RPMI8226 (cell line): ENCODE data around the gene HS3ST6.
"Not testable (repeated sequence)": the region's sequence is repeated elsewhere in the genome, so short reads cannot be mapped to it uniquely, and the experiment has no call there.

ENCODE experiments used
- DNase-seq: peaks from one replicate; pipeline ENCODE4 v3.0.0-alpha.2; 2015

HS3ST6 gene

DNA sequence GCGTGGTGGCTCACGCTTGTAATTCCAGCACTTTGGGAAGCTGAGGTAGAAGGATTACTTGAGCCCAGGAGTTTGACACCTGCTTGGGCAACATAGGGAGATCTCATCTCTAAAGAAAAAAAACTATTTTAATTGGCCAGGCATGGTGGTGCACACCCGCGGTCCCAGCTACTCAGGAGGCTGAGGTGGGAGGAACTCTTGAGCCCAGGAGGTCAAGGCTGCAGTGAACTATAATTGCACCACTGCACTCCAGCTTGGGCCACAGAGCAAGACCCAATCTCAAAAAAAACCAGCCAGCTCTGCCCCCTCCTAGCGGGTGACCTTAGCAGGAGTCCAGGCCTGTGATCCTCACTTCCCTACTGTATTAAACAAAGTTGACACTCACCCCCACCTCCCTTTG lies 5.9 kb upstream of the HS3ST6 start:
- no peak for DNase-seq

DNA sequence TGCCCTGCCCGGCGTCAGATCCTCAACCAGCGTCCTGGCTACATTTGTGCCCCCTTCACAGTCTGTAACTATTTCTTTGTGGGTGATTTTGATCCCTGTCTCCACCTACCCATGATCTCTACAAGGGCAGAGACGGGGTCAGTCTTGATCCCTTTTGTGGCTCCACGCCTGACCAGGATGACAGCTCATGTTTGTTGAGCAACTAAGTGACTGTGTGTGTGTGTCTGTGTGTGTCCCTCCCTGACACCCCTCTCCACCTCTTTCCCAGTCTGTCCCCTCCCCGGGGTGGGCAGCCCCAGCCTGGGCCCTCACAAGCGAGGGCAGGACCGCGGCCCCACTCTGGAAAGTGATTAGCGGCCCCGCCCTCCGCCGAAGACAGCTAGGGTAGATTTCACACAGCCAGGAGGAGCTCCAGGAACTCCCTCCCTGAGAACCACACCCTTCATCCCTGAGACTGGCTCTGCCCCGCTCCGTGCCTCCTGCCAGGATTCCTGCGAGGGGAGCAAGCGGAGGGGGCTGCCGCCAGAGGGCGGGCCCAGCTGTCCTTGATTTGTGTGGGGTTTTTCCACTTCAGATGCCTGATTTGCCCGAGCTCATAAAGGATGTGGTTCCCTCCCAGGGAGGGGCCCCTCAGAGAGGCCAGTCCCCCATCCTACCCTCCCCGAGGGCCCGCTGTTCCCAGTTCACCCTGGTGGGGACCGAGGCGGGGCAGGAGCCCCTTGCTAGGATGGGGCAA lies 5.3 kb upstream of the HS3ST6 start:
- DNase-seq: no peak

DNA sequence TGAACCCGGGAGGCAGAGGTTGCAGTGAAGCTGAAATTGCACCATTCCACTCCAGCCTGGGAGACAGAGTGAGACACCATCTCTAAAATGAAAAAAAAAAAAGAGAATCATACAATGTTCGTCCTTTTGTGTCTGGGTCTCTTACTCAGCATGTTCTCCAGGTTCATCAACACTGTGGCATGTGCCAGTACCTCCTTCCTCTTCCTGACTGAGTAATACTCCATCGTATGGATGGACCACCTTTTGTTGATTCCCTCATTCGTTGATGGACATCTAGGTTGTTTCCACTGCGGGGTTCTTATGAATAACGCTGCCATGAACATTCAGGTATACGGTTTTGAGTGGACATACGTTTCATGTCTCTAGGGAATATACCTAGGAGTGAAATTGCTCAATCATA lies 4.1 kb upstream of the HS3ST6 start:
- DNase-seq: no peak

DNA sequence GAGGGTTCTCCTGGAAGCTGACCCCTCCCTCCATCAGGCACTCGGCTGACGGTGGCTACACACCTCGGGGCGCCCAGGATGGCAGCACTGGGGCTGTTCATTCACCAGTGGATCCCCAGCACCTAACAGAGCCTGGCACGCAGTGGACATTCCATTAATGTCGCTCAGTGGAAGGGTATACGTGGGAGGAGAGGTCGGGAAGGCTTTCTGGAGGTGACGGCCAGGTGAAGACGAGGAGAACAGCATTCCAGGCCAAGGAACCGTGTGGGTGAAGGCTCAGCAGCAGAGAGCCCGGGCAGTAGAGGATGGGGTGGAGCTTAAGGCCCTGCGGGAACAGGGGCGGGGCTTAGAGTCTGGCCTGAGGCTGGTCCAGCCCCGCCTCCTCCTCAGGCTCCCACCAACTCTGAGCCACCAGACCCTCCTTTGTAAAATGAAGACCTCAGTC lies 2.5 kb upstream of the HS3ST6 start:
- DNase-seq: peak; percentile 81

DNA sequence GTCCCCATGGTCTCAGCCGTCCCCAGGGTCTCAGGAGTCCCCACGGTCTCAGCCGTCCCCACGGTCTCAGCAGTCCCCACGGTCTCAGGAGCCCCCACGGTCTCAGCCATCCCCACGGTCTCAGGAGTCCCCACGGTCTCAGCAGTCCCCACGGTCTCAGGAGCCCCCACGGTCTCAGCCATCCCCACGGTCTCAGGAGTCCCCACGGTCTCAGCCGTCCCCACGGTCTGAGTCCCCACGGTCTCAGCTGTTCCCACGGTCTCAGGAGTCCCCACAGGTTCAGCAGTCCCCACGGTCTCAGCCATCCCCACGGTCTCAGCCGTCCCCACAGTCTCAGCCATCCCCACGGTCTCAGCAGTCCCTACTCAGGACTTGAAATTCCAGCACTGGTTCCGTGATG lies 1.9 kb upstream of the HS3ST6 start:
- not testable (repeated sequence) for DNase-seq

DNA sequence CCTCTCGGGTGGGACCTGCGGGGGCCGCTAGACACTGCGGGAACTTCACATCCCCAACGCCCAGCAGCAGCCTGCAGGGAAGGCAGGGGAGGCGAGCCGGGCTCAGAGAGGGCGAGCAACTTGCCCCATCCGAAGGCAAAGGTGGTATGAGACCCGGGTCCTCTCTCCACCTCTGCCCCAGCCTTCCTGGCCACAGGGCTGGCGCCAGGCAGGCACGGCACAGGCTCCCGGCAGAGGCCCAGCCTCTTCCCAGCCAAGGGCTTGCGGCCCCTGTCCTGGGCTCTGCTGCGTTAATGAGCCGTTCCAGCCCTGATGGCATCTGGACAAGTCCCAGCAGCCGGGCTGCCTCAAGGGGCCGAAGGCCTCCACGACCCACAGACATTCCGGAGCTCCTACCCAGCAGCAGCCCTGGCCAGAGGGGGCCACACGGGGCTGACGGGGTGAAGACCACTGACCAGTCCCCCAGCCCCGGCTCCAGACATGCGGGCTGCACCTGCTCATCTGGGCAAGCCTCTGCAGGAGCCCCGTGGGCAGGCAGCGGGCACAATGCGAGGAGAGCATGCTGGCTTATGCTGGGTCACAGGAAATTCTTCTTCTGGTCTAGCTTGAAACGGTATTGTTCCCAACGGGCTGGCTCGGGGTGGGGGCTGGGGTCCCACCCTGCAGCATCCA lies 1.2 kb upstream of the HS3ST6 start:
- no peak for DNase-seq

DNA sequence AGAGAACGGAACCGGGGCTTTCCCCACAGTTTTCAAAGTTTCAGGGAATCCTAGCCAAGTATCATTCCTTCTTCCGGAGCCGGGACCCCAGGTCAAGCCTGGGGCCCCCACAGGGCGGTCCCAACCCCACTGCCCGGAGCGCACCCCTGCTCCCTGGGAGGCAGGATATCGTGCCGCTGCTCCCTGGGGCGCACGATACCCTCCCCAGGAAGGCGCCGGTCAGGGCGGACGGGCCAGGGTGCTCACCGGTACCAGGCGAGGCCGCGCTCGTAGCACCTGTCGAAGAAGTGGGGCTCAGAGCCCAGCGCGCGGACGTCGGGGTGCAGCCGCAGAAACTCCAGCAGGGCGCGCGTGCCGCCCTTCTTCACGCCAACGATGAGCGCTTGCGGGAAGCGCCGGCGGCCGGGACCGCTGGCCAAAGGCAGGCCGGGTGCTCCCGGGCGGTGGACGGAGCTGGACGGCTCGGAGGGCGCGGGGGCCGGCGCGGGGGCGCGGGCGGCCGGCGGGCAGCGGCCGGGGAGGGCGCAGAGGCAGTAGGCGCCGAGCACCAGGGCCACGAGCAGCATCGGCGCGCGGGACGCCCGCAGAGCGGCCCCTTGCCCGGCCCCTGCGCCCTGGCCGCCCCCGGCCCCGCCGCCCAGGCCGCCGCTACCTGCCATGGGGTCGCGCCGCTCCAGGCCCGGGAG lies 407 bp downstream of the HS3ST6 start:
- DNase-seq: no peak

DNA sequence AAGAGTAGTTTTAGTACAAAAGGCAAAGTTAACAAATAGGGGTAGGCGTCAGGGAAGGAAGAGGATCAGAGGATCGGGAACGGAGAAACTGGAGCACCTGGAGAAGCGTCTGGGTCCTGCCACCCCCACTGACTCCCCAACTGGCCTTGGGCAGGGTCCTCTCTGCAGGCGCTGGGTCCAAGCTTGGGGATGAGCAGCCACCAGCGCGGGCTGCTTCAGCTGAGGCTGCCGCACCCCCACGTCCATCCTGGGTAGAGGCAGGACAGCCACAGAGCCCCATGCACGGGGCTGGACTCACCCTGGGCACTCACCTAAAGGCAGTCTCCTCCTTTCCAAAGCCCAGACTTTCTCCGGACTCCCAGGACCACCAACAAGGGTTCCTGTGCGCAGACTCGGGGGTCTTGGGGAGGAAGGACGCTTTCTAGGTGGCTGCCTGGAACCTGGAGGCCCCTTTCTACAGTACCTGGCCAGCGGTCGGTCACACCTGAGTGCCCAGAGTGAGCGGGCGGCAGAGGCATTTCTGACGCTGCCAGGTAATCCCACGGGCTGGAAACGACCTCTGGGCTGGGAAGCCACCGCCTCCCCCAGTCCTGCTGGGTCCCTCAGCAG lies 1.1 kb downstream of the HS3ST6 start:
- no peak for DNase-seq

DNA sequence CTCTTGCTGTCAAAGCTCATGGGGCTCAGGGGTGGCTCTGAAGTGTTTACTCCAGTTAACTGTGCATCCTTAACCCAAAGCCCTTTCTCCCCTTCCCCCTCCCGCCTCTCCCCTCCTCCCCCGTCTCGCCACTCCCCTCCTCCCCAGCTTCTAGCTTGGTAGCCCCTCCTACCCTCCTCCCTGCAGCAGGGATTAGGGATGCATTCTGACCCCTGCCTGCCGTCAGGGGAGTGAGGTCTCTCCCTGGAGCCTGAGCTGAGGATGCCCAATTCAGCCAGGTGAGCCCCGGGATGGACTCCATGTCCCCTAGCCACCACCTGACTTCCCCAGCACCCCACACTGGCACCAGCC lies 1.6 kb downstream of the HS3ST6 start:
- DNase-seq: no peak

DNA sequence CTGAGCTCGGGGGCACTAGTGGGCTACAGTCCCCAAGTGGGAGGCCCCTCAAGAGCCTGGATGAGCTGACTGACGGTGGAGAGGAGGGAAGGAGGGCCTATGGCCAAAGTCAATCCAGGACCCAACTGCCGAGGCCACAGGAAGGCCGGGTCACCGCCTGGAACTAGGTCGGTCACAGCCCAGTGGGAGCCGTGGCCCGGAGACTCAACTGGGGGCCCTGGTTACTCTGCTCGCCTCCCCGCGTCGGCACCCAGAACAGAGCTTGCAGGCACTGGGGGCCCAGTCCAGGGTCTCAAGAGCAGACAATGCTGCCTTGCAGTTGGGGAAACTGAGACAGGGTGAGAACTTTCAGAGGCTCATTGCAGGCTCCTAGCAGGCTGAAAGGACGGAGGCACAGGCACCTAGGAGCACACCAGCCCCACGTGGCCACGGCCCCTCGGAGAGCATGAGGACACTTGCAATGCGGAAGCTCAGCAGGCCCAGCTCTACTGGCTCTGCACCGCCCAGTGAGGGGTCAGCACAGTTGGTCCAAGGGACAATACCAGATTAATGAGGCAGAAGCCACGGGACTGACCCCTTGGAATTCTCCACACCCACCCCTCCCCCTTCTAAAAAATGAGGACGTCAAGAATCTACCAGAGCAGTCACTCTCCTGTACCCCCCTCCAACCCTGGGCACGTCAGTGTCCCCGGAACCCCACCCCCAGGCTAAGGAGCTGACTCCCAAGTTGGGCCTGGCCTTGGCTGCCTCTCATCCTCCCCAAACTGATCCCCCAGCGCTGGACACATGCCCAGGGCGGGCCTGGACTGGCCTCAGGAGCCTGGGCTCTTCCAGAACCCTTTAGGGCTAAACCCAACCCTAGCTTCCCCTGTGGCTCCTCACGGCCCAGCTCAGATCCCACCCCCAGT lies 2.2 kb downstream of the HS3ST6 start:
- no peak for DNase-seq

DNA sequence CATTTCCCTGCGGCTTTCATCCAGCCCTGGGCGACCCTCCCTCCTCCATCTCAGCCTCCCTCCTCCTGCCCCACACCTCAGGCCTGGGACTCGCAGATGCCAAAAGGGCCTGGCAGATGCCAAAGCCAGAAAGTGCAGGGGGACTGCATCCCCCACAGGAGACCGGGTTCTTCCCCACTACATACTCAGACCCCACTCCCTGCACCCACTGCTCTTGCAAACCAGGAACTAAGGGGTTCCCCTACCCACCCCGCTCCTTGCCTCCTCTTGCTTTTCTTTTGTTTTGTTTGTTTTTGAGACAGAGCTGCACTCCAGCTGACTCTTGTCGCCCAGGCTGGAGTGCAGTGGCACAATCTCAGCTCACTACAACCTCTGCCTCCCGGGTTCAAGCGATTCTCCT lies 3.2 kb downstream of the HS3ST6 start:
- no peak for DNase-seq

DNA sequence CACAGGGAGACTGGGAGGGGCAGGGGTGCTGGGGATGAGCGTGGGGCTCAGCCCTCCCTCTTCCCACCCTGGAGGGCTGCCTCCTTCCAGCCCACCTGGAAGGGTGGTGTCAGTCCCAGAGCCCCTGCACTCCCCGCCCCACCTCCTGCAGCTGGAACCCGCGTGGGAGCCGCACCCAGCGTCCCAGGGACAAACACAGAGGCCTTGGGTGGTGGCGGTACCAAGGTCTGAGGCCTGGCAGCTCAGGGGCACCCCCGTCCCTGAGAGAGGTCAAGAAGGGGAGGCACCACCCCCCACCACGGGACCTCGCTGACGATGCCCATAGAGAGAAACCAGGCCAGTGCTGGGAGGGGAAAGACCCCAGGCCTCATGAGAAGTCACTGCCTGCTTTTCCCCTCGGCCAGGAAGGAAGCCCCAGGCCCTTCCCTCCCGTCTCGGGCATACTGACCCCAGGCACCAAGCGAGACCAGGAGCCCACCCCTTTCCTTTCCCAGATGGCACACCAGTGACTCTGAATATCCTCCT lies 4.1 kb downstream of the HS3ST6 start:
- DNase-seq: no peak

DNA sequence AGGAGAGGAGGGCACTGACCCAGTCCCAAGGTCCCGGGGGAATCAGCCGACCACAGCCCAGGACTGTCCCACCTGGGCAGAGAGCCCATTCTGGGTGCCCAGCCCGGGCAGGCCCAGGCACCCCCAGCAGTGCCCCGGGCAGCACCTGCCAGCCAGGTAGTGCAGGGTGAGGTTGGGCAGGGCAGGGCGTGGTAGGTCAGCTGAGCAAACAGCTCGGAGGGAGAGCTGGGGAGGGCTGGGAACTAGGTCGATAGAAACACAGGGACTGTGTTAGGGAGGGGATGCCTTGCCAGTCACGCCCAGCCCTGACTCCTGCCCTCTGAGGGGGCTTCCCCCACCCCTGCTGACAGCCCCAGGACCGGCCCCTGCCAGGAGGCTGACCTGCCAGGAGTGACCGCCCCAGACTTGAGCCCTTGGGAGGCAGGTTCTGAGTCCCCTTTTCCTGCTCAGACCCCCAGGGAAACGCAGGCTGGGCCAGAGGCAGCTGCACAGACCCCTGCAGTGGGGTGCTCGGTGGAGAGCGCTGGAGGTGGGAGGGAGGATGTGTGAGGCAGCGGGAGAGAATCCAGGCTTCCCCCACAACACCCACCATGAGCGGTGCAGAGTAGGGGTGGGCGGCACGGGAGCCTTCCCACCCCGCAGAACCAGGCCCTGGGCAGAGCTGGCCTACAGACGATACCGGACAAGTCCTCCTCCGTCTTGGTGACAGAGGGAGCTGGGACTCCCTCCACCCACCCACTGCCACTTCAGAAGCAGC lies 4.7 kb downstream of the HS3ST6 start:
- peak; percentile 59 for DNase-seq

DNA sequence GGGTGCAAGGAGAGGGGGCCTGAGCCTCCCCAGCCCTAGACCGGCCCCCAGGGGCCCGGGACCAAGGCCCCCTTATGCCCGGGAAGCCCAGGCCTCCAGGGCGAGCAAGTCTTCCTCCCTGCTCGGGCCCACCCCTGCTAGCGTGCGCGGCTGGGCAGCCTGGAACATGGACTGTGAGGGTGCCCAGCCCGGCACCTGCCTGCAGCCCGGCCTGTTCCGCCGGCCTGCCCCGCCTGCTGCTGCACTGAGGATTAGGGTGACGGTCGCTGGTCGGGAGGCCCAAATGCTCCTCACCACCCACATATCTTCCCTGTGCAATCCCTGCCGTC lies 6.0 kb downstream of the HS3ST6 start:
- no peak for DNase-seq

DNA sequence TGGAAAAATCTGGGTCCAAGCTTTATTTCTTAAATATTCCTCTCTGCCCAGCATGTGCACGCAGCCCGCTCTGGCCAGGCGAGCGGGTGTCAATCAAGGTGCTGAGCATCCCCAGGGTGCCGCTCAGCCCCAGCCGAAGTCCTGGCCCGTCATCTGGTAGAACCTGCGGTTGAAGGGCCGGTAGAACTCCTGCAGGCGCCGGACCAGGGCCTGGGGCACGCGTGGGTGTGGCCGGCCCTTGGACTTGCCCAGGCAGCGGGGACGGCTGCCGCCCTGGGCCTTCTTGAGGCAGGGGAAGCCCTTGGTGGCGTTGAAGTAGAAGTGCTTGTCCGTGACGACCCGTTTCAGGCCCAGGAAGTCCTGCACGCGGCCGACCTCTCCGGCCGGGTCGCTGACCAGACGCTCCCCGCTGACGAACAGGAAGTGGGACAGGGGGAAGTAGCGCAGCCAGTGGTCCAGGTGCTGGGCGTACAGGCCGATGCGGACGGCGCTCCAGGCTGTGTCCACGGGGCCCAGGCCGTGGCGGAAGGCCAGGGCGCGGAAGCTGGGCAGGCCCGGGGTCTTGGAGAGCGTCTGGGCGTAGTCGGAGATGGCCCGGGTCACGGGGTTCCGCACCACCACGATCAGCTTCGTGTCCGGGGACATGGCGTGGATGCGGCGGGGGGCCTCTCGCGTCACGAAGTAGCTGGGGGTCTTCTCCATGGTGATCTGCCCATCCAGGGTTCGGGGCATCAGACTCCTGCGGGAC lies 6.6 kb downstream of the HS3ST6 start:
- DNase-seq: no peak

DNA sequence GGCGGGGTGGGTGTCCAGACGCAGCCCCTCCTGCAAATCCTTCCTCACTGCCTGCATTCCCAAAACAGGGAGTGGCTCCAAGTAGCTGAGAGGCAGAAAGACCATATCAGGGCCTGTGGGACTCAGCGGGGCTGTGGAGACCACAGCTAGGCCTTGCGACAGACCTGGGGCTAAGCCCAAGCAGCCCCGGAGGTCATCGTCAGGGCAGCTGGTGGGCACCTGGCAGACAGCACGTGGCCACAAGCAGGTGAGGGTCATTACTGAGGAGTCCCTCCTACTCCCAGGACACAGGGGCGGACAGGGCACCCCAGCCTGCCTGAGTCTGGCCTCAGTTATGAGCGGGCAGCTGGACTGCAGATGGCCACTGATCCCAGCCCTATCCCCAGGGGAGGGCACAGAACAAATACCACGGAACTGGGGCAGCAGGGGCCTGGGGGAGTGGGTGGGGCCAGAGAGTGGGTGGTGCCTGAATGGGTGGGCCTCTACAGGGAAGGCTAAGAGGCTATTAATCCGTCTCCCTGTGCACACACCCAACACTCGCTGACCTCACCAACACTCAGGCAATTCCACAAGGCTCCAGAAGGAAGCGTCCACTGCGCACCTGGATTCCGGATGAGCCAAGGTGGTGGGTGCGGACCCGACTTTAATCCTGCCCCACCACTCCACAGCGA lies 8.5 kb downstream of the HS3ST6 start:
- DNase-seq: no peak

DNA sequence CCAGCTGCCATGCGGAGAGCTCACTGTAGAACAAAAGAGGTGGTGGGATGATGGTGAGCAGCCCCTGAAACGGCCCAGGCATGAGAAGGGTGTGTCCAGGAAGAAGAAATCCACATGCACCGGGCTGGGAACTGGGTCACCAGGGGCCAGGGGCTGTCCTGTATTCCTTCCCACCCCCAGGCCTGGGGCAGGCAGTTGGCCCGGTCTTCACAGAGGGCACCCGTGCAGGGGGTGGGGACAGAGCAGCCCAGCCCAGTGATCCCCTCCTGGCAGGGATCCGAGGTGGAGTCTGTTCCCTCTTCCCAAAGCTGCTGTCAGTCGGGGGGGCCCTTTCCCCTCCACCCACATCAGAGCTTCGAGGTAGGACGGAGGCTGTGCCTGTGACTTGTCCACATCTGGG lies 9.2 kb downstream of the HS3ST6 start:
- no peak for DNase-seq

DNA sequence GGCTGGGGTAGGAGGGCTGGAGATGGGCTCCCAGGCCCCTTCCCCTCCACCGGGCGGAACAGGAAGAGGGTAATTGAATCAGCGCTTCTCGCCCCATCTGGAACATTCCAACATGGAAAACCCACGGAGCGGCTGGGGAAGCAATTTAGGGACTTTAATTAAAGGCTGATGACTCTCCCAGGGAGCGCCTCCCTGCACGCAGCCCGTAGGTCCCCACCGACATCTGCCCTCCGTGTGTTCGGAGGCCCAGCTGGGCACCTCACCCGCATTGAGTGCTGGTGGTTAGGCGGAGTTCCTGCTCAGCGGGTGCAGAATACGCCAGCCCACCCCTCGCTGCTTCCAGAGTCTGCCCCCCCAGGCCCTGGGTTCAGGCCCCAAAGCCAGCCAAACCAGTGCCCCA lies 10.0 kb downstream of the HS3ST6 start:
- no peak for DNase-seq

DNA sequence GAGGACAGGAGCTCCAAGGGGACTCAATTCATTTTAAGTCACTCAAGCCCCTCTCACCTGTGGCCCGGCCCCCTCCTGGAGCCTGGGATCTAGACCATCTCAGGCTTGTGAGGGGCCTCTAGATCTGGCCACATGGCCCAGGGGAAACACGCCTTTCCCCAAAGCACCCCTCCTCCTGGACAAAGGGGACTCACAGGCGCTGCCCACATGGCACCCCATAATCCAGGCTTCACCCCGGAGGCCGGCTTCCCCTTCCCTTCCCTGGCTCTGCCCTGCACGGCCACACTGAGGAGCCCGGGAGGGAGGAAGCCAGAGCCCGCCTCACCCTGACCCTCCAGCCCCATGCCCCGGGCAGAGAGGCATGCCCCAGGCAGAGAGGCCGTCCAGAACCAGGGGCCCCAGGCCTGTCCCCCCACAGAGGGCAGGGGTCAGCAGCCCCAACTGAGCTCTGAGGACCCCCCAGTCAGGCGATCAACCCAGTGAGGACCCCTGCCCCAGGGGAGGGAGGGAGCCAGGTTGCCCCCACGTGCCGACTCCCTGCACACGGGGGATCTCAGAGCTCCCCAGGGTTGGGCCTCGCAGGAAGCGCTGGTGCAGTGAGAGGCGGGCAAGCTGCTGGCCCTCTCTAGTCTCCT lies 10.9 kb downstream of the HS3ST6 start:
- no peak for DNase-seq

DNA sequence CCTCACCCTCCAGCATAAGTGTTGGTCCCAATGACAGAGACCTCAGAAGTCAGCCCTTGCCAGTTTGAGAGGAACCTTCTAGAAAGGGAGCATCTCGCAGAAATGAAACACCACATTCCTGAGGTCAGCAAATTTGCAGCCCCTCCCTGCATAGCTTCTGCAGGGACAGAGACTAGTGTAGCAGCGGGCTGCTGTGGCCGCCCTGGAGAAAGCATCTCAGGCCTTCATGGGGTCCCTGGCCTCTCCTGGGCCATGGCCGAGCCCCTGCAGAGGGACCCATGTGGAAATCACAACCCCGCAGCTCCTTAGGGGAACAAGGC lies 11.4 kb downstream of the HS3ST6 start:
- DNase-seq: peak; percentile 78
